Epithelial cell of esophagus (primary cell): ENCODE data around the gene GPRC5C.
A peak's percentile ranks its signal among the peaks of the same experiment; 100 is the strongest.

Experiments
- DNase-seq: peaks from one replicate; pipeline ENCODE4 v3.0.0; 2010; ENCODE audit warnings: low read depth
- H3K4me3 ChIP-seq: 2 replicates; pipeline ENCODE4 v1.5.1; 2011; ENCODE audit warnings: mild to moderate bottlenecking, low read length, control low read depth
- TF ChIP-seq, protein P1 (sequence below): IDR thresholded peaks from 2 replicates; pipeline ENCODE4 v1.5.1; 2011; ENCODE audit warnings: low read depth, mild to moderate bottlenecking, low read length, control low read depth, inconsistent platforms; ENCODE audit not compliant: insufficient read depth; ENCODE audit errors: missing control alignments

GPRC5C gene

DNA sequence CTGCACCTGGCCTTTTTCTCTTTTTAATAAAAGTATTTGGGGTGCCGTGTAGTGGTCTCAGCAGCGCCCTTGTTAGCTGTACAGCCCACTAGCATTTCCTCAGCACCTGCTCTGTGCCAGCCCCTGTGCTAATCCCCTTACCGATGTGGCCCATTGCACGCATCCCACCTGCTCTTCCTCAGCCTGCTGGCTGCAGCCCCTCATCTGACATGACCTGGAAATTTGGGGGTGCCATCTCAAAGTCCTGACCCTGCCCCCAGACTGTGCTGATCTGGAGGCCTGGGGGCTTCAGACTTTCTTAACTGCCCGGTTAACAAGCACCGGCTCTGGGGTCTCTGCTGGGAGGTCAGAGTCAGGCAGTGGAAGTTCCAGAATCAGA, 10.4 kb downstream of the GPRC5C start:
- no peak for DNase-seq
- no peak overlapping the region for H3K4me3 ChIP-seq
- TF ChIP-seq, protein P1, sequence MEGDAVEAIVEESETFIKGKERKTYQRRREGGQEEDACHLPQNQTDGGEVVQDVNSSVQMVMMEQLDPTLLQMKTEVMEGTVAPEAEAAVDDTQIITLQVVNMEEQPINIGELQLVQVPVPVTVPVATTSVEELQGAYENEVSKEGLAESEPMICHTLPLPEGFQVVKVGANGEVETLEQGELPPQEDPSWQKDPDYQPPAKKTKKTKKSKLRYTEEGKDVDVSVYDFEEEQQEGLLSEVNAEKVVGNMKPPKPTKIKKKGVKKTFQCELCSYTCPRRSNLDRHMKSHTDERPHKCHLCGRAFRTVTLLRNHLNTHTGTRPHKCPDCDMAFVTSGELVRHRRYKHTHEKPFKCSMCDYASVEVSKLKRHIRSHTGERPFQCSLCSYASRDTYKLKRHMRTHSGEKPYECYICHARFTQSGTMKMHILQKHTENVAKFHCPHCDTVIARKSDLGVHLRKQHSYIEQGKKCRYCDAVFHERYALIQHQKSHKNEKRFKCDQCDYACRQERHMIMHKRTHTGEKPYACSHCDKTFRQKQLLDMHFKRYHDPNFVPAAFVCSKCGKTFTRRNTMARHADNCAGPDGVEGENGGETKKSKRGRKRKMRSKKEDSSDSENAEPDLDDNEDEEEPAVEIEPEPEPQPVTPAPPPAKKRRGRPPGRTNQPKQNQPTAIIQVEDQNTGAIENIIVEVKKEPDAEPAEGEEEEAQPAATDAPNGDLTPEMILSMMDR, result no peak

DNA sequence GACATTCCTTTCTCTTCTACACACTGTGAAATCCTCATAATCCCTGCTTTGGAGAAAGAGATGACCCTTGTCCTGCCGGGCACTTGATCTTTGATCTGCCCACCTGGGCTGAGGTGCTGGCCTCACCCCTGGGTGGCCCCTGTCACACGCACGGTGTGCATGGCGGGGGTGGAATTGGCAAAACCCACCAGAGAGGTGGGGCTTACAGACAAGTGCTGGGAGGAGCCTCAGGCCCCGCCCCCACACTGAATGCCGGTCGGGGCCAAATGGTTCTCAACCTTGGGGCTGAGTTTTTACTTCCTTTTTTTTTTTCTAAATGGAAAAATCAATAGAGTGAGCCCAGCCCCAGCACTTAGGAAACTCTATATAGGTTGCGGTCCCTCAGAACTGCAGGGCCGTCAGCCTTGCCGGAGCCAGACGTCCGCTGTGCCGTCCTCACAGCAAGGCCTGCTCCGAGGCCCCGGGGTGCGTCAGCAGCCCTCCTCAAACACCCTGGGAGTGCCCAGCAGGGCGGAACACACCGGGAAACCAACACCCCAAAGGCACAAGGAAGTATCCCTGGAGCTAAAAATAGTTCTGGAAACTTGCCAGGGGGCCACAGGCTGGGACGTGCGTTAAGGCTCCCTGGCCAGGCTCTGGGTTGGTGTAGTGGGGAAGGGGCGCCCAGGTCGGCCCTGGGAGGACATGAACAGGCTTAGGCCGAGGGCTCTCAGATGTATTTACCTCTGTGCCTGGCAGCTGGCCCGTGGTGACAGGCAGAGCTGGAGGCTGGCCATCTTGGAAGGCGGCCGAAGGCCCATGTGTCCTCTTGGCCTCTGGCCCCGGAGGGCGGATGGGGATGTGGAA, 11.0 kb downstream of the GPRC5C start:
- TF ChIP-seq, protein P1, result no peak
- DNase-seq, result peak; percentile 39
- no peak overlapping the region for H3K4me3 ChIP-seq

DNA sequence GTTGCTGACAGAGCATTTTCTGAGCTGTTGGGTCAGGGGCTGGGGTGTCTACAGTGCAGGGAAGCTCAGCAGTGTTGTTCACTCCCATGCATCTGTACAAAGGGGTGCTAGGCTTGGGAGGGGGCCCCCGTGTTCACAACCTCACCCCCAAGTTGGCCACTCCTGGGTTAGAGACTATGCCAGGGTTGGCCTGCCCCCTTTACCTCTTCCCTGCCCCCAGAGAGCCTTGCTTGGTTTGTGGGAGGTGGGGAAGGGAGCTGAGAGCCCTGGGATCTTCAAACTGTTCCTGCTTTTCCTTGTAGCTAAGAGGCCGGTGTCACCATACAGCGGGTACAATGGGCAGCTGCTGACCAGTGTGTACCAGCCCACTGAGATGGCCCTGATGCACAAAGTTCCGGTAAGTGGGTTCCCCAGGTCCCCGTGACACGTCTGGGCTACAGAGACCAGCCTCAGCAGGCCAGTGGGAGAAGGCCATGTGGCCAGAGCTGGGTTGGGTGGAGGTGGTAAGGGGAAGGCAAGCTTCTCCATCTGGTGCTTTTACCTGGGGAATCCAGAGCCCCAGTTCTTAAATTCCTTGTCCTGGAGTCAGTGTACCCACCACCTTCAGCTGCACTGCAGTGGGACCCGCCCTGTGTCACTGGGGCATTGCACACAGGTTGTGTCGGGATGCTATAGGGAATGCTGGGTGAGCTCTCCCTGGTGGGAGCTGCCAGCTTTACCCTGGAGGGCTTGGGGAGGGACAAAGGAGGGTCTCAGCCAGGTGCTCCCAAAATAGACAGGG, 11.8 kb downstream of the GPRC5C start:
- H3K4me3 ChIP-seq, result no peak overlapping the region
- TF ChIP-seq, protein P1, result no peak
- no peak for DNase-seq

DNA sequence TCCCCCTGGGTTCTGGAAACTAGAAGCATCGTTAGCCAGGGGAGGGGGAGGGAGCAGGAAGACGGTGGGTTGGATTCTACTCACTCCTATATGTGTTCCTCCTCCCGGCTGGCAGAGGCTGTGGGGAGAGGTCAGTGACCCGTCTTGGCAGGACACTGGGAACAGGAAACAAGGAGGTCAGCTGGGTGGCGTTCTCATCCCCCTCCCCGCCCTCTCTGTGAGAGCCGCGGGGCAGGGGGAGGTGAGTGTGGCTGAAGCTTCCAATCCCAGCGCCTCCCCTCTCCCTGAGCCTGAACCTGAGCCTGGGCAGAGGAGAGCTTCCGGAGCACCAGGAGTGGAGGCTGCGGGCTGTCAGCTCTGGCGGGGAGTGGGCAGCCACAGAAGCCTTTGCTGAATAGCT, 12.5 kb downstream of the GPRC5C start:
- TF ChIP-seq, protein P1, result no peak
- no peak overlapping the region for H3K4me3 ChIP-seq
- no peak for DNase-seq

DNA sequence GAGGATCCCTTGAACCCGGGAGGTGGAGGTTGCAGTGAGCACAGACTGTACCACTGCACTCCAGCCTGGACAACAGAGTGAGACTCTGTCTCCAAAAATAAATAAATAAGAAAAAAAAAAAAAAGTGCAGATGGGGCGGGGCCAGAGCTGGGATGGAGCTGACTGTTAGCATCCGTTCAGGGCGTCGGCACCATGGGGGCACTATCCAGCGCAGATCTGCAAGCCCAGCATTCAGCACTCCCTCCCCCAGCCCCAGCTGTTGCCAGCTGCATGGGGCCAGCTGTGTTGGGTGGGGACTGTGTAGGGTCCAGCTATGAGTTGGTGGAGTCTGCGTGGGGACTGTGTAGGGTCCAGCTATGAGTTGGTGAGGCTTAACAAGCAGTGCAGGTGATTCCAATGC, 13.3 kb downstream of the GPRC5C start:
- TF ChIP-seq, protein P1, result no peak
- no peak overlapping the region for H3K4me3 ChIP-seq
- no peak for DNase-seq

DNA sequence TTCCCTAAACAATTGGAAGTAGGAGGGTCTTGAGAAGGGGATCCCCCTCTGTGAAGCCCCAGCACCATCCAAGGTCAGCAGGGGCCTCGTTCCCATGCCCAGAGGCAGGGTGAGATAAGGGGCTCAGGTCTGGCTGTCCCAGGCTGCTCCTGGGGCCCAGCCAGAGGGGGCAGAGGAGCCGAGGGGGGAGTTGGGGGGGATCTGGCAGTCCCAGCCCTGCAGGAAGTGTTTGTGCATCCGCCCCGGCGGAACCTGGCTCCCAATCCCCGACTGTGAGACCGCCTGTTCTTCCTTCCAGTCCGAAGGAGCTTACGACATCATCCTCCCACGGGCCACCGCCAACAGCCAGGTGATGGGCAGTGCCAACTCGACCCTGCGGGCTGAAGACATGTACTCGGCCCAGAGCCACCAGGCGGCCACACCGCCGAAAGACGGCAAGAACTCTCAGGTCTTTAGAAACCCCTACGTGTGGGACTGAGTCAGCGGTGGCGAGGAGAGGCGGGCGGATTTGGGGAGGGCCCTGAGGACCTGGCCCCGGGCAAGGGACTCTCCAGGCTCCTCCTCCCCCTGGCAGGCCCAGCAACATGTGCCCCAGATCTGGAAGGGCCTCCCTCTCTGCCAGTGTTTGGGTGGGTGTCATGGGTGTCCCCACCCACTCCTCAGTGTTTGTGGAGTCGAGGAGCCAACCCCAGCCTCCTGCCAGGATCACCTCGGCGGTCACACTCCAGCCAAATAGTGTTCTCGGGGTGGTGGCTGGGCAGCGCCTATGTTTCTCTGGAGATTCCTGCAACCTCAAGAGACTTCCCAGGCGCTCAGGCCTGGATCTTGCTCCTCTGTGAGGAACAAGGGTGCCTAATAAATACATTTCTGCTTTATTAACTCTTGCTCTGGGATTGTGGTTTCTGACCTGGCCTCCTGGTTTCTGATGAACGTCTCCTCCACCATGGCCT, 14.9 kb downstream of the GPRC5C start:
- DNase-seq, result no peak
- no peak overlapping the region for H3K4me3 ChIP-seq
- TF ChIP-seq, protein P1, result no peak
